Dermis blood vessel endothelial cell (primary cell): ENCODE results near the gene PALM. TPM values are rescaled to one million over a fixed set of nuclear protein-coding genes. Genes with fewer than 3 reads are reported as not detected.
A peak's percentile ranks its signal among the peaks of the same experiment; 100 is the strongest.

Experiments used
- DNase-seq: peaks from one replicate; pipeline ENCODE4 v3.0.0; 2010
- total RNA-seq: library from RNA; depleted of rRNA; stranded (reverse); fragments of >200 nt; gene quantifications from 2 replicates; pipeline ENCODE4 v1.2.3, GENCODE V29; 2014

PALM gene
- total RNA-seq, 1 donor from 2014 or later = 56.3 TPM

GRCh38 chr19:782878-783668 lies 74.3 kb downstream of the PALM start:
- DNase-seq = peak; percentile 91

- no peak for DNase-seq
Observed at GRCh38 chr19:784541-784940, 75.8 kb downstream of the PALM start.

GRCh38 chr19:787536-787935 lies 78.8 kb downstream of the PALM start:
- DNase-seq = no peak

- no peak for DNase-seq
Observed at GRCh38 chr19:788686-788982, 79.9 kb downstream of the PALM start.

DNA sequence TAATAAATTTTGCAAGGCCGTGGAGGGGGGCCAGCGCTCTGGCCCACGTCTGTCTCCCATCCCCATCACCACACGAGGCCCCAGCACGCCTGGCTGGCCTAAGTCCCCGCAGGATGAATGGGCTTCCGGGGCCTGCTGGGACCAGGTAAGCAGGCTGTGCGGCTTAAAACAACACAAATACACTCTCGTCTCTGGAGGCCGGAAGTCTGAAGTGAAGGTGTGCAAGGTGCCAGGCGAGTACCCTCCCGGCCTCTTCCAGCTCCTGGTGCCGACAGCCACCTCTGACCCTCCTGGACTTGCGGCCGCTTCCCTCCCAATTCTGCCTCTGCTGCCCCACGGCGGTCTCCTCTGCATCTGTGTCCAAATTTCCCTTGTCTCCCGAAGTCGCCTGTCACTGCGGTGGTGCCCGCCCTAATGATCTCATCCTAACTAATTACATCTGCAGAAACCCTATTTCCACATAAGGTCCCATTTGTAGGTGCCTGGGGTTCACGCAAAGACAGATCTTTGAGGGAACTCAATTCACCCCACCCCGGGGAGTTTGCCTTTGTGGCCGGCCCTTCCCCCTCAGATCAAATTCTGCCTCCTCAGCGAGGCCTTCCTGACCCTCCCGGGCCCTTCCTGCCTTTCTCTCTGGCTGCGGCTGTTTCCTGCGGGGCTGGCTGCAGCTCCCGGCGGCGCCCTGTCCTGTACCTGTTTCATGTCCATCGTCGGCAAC lies 80.4 kb downstream of the PALM start:
- DNase-seq = peak; percentile 84

DNA sequence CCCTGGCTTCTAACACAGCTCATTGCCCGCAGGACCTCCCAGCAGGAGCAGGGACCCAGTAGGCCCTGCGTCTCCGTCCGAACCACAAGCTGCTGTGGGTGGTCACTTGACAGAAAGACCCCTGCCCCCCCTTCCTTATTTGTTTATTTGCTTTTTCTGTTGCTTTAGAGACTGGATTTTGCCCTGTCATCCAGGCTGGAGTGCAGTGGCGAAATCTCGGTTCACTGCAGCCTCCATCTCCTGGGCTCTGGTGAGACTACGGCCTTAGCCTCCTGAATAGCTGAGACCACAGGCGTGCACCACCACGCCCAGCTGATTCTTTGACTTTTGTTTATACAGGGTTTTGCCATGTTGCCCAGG lies 80.9 kb downstream of the PALM start:
- no peak for DNase-seq

DNA sequence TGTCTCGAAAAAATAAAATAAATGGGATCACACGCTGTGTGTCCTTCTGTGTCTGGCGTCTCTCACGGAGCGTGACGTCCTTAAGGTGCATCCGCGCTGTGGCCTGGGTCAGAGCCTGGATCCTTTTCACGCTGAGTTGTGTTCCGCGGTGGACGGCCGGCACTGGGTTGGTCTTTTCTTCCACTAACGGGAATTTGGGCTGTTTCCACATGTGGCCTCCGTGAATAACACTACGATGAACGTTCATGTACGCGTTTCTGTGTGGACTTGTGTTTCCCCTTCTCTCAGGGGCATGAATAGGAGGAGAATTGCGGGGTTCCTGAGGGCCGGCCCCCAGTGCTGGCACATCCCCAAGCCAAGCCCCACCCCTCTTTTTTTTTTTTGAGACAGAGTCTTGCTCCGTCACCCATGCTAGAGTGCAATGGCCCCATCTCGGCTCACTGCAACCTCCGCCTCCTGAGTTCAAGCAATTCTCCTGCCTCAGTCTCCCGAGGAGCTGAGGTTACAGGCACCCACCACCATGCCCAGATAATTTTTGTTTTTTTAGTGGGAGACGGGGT lies 82.4 kb downstream of the PALM start:
- DNase-seq = no peak

DNA sequence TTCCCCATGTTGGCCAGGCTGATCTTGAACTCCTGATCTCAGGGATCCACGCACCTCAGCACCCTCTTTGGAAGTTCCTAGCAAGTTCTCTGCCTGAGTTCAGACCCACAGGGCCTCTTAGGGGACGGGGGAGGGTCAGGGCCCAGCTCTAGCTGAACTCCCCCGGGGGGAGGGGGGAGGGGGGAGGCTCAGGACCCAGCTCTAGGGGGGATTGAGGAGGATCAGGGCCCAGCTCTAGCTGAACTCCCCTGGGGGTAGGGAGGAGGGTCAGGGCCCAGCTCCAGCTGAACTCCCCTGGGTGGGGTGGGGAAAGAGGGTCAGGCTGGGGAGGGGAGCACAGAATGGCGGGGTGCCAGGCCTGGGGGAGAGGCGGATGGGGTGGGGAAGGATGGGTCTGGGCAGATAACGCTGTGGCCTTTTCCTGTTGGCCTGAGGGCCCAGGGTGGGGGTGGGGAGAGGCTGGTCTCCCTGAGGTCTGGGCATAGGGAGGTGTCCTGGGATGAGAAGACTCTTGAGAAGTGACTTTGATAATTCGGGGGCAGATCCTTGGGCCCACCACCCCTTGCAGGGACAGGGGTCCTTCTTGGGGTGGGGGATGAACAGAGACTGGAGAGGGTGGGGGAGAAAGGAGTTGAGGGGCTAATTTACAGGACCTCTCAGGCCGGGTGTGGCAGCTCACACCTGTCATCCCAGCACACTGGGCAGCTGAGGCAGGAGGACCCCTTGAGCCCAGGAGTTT lies 83.0 kb downstream of the PALM start:
- no peak for DNase-seq

GRCh38 chr19:792306-792885 lies 83.7 kb downstream of the PALM start:
- peak; percentile 45 for DNase-seq

GRCh38 chr19:793806-794205 lies 85.1 kb downstream of the PALM start:
- no peak for DNase-seq

DNA sequence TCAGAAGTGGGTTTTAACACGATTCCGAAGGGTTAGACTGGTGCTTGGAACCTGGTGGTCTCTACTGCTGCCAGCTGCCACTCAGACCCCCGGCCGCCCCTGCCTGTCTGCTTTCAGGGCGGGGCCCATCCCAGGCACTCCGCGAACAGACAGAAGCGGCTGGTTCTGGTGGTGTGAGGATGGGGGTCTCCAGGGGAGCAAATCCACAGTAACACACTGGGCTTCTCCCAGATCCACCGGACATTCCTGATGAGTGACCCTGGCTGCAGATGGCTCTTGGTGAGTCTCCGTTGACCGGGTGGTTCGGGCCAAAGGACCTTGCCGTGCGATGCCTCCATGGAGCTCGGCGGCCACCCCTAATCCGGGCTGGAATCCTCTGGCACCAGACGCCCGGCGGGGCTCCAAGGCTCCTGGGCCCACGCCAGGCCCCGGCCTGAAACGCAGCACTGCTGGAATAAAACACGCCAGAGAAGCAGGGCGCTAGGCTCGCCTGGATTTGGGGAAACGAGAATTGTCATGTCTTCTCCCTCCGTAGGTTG lies 86.4 kb downstream of the PALM start:
- no peak for DNase-seq

DNA sequence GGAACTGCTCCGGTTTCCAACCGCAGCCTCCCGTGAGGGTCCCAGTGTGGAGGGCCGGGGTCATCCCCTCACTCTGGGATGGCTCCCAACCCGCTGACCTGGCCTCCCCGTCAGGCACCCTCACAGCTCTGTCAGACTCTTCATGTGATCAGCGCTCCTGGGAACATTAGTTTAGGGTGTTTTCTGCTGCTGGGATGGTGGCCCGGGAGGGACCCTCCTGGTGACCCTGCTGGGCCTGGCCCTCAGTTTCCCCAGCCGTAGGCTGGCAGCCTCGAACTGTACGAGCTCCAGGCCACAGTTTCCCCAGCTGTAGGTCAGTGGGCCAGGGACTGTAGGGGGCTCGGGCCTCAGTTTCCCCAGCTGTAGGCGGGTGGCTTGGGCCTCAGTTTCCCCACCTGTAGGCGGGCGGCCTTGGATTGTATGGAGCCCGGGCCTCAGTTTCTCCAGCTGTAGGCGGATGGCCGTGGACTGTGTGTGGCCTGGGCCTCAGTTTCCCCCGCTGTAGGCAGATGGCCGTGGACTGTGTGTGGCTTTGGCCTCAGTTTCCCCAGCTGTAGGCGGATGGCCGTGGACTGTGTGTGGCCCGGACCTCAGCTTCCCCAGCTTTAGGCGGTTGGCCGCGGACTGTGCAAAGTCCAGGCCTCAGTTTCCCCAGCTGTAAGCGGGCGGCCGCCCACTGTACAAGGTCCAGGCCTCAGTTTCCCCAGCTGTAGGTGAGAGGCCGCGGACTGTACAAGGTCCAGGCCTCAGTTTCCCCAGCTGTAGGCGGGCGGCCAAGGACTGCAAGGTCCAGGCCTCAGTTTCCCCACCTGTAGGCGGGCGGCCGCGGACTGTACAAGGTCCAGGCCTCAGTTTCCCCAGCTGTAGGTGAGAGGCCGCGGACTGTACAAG lies 87.2 kb downstream of the PALM start:
- no peak for DNase-seq

- DNase-seq = peak; percentile 100
Observed at GRCh38 chr19:796692-797527, 88.2 kb downstream of the PALM start, which contains the start of gene PTBP1. Gene PTBP1 (plus strand): TSS chr19:797452. CDS start chr19:797498, 46 bp downstream.

Other genes starting within 250 kb of the PALM start
- gene SHC2, start 247.9 kb upstream of the PALM start, total RNA-seq = 8.3 and 11.3 TPM in 2 replicates
- 0.09 and 0.34 TPM in 2 replicates for gene MADCAM1, start 212.4 kb upstream of the PALM start, total RNA-seq
- gene TPGS1, start 201.4 kb upstream of the PALM start, total RNA-seq = 35.6 and 74.0 TPM in 2 replicates
- gene CDC34, start 177.2 kb upstream of the PALM start, total RNA-seq = 111 and 112 TPM in 2 replicates
- not detected in 2 replicates for gene GZMM, start 164.9 kb upstream of the PALM start, total RNA-seq
- 356 and 480 TPM in 2 replicates for gene BSG, start 136.3 kb upstream of the PALM start, total RNA-seq
- 0.34 and 0.70 TPM in 2 replicates for gene HCN2, start 119.1 kb upstream of the PALM start, total RNA-seq
- 29.1 and 37.6 TPM in 2 replicates for gene POLRMT, start 75.4 kb upstream of the PALM start, total RNA-seq
- not detected in 2 replicates for gene FGF22, start 69.1 kb upstream of the PALM start, total RNA-seq
- 25.0 and 38.8 TPM in 2 replicates for gene RNF126, start 45.7 kb upstream of the PALM start, total RNA-seq
- gene FSTL3, start 32.5 kb upstream of the PALM start, total RNA-seq = 7.1 and 8.8 TPM in 2 replicates
- gene PRSS57, start 13.5 kb upstream of the PALM start, total RNA-seq = not detected in 2 replicates
- gene MISP, start 42.2 kb downstream of the PALM start, total RNA-seq = 0.05 TPM in 1 of 2 replicates, not detected in the other
- gene PTBP1, start 88.5 kb downstream of the PALM start, total RNA-seq = 123 and 212 TPM in 2 replicates
- under 0.01 TPM in 1 of 2 replicates, not detected in the other for gene PLPPR3, start 113.0 kb downstream of the PALM start, total RNA-seq
- not detected in 2 replicates for gene AZU1, start 118.9 kb downstream of the PALM start, total RNA-seq
- not detected in 2 replicates for gene PRTN3, start 132.1 kb downstream of the PALM start, total RNA-seq
- gene ELANE, start 143.4 kb downstream of the PALM start, total RNA-seq = not detected in 2 replicates
- 2.5 TPM in 1 of 2 replicates, not detected in the other for gene CFD, start 150.7 kb downstream of the PALM start, total RNA-seq
- gene MED16, start 184.3 kb downstream of the PALM start, total RNA-seq = 40.5 and 64.0 TPM in 2 replicates
- gene RNU6-9, start 184.5 kb downstream of the PALM start, total RNA-seq = not detected in 2 replicates
- gene R3HDM4, start 204.3 kb downstream of the PALM start, total RNA-seq = 36.9 and 47.0 TPM in 2 replicates
- not detected in 2 replicates for gene KISS1R, start 208.4 kb downstream of the PALM start, total RNA-seq
- 9.0 and 9.7 TPM in 2 replicates for gene ARID3A, start 217.1 kb downstream of the PALM start, total RNA-seq